Astrocyte (in vitro differentiated cells and primary cell): ENCODE measurements around the gene NETO2. TPM values are rescaled to one million over a fixed set of nuclear protein-coding genes. Genes with fewer than 3 reads are reported as not detected.

ENCODE experiments used
- DNase-seq: peaks from one replicate; pipeline ENCODE4 v3.0.0-alpha.2; 2010; ENCODE audit warnings: low read depth
- FAIRE-seq: peaks from 2 replicates; lab custom pipeline; 2011; peaks lifted over from hg19 to GRCh38; lab: Jason Lieb, UNC
- H2AFZ ChIP-seq: 2 replicates; pipeline ENCODE4 v1.6.0; 2012; ENCODE audit warnings: low read depth, low read length, inconsistent platforms
- H3K27ac ChIP-seq: 2 replicates; pipeline ENCODE4 v1.5.1; 2011; ENCODE audit warnings: low read depth, low read length, inconsistent platforms
- H3K27me3 ChIP-seq: 2 replicates; pipeline ENCODE4 v1.6.0; 2011; ENCODE audit warnings: low read length, inconsistent platforms; ENCODE audit not compliant: insufficient read depth
- H3K36me3 ChIP-seq: 2 replicates; pipeline ENCODE4 v1.5.1; 2011; ENCODE audit warnings: low read length, inconsistent platforms; ENCODE audit not compliant: insufficient read depth
- H3K4me1 ChIP-seq: 2 replicates; pipeline ENCODE4 v1.5.1; 2011; ENCODE audit warnings: low read length, inconsistent platforms; ENCODE audit not compliant: insufficient read depth
- H3K4me2 ChIP-seq: 2 replicates; pipeline ENCODE4 v1.6.0; 2012; ENCODE audit warnings: low read length, inconsistent platforms
- H3K4me3 ChIP-seq: 2 replicates; pipeline ENCODE4 v1.5.1; 2011; ENCODE audit warnings: low read depth, mild to moderate bottlenecking, low read length, inconsistent platforms; ENCODE audit not compliant: insufficient read depth
- H3K79me2 ChIP-seq: 2 replicates; pipeline ENCODE4 v1.6.0; 2012; ENCODE audit warnings: mild to moderate bottlenecking, low read length, inconsistent platforms; ENCODE audit not compliant: insufficient read depth
- H3K9ac ChIP-seq: 2 replicates; pipeline ENCODE4 v1.6.0; 2012; ENCODE audit warnings: mild to moderate bottlenecking, low read length, inconsistent platforms
- H3K9me3 ChIP-seq: 2 replicates; pipeline ENCODE4 v1.5.1; 2012; ENCODE audit warnings: low read depth, mild to moderate bottlenecking, low read length, inconsistent platforms; ENCODE audit not compliant: insufficient read depth
- H4K20me1 ChIP-seq: 2 replicates; pipeline ENCODE4 v1.6.0; 2012; ENCODE audit warnings: low read length, inconsistent platforms; ENCODE audit not compliant: insufficient read depth
- H3K27ac Mint-ChIP-seq: one replicate; pipeline ENCODE4 v1.8.0; 2021; ENCODE audit warnings: mild to moderate bottlenecking, mixed read lengths; ENCODE audit not compliant: unreplicated experiment
- H3K27me3 Mint-ChIP-seq: one replicate; pipeline ENCODE4 v1.8.0; 2021; ENCODE audit warnings: low read depth, mixed read lengths; ENCODE audit not compliant: unreplicated experiment
- H3K36me3 Mint-ChIP-seq: one replicate; pipeline ENCODE4 v1.8.0; 2021; ENCODE audit warnings: low read depth, mixed read lengths; ENCODE audit not compliant: unreplicated experiment
- H3K4me1 Mint-ChIP-seq: one replicate; pipeline ENCODE4 v1.8.0; 2021; ENCODE audit warnings: low read depth, mixed read lengths; ENCODE audit not compliant: unreplicated experiment
- H3K4me3 Mint-ChIP-seq: one replicate; pipeline ENCODE4 v1.8.0; 2021; ENCODE audit warnings: mild to moderate bottlenecking, moderate library complexity, mixed read lengths; ENCODE audit not compliant: unreplicated experiment
- H3K9me3 Mint-ChIP-seq: one replicate; pipeline ENCODE4 v1.8.0; 2021; ENCODE audit warnings: mild to moderate bottlenecking, mixed read lengths; ENCODE audit not compliant: unreplicated experiment
- CTCF ChIP-seq: IDR thresholded peaks from 2 replicates; pipeline ENCODE4 v1.5.1; 2011; ENCODE audit warnings: low read depth, mild to moderate bottlenecking, inconsistent platforms, low read length, moderate library complexity; ENCODE audit not compliant: insufficient read depth
- EZH2 ChIP-seq: IDR thresholded peaks from 2 replicates; pipeline ENCODE4 v1.6.1; 2012; ENCODE audit warnings: mild to moderate bottlenecking, low read length, inconsistent platforms; ENCODE audit not compliant: insufficient read depth
- total RNA-seq: library from RNA; stranded (reverse); gene quantifications from 2 replicates; pipeline ENCODE4 v1.2.1, GENCODE V29; 2021

NETO2 gene
- total RNA-seq, 1 donor from 2014 or later: 17.1 TPM

DNA sequence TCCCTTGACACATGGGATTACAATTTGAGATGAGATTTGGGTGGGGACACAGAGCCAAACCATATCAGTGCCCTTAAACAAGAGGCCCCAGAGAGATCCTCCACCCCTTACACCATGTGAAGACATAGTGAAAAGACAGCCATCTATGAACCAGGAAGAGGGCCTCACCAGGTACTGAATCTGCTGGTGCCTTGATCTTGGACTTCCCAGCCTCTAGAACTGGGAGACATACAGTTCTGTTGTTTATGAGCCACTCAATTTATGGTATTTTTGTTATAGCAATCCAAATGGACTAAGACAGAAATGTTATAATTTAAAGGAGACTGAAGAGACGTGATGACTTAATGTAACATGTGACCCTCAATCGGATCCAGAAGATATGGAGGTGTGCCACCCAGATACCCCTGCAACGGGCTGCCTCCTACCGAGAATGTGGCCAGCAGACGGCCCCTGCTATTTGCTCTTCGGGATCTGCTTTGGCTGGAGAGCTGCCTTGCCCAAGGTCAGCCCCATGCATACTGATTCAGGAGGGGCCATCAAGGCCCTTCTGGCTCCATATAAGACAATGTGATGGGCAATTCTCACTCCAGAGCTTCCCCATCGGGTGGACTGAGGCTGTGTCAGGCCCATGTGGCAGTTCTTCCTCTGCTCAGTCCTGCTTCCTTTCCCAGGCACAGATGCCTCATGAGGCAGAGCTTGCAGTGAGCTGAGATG lies 80.6 kb downstream of the NETO2 start:
- Histone ChIP-seq H3K4me1 (no peaks in the 10 kb centered on the region), H4K20me1 (no peaks in the 10 kb centered on the region)

DNA sequence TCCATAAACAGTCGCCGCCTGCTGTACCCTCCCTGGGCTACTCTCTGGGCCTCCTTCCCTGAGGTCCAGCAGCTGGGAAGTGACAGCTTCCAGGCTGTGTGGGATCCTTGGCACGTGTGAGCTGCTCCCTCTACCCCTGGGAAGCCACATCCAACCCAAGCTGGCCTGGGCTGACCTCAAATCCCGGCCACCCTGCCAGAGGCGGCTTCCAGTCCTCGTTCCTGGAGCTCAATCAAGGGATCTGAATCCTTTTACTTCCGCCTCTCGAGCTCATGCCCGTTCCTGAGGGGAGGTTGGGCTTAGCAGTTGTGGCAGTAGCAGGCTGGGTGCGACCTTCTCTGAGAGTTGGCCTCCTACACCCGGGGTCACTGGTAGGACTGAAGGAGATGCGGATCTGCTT lies 82.5 kb downstream of the NETO2 start:
- peaks cover 9% of the 10 kb centered on the region for H3K27me3 Mint-ChIP-seq
- peaks cover 4% of the 10 kb centered on the region for H4K20me1 ChIP-seq
- TF ChIP-seq EZH2: no peak
- no peak for TF ChIP-seq CTCF
- H3K4me3 ChIP-seq: no peak overlapping the region
- DNase-seq (no peak), FAIRE-seq (no peak)
- no peak overlapping the region for H3K4me2 ChIP-seq
- H3K4me3 Mint-ChIP-seq: no peak overlapping the region
- H3K4me1 Mint-ChIP-seq: no peaks in the 10 kb centered on the region
- peaks cover 5% of the 10 kb centered on the region for H3K9me3 Mint-ChIP-seq
- no peak overlapping the region for H2AFZ ChIP-seq
- no peaks in the 10 kb centered on the region for H3K27me3 ChIP-seq
- H3K4me1 ChIP-seq: no peaks in the 10 kb centered on the region
- H3K36me3 ChIP-seq: no peaks in the 10 kb centered on the region
- no peaks in the 10 kb centered on the region for H3K79me2 ChIP-seq
- peaks cover 1% of the 10 kb centered on the region for H3K36me3 Mint-ChIP-seq
- no peak overlapping the region for H3K9ac ChIP-seq
- H3K9me3 ChIP-seq: peaks cover 3% of the 10 kb centered on the region
- no peak overlapping the region for H3K27ac ChIP-seq
- no peak overlapping the region for H3K27ac Mint-ChIP-seq

More for the DNA sequence above, 80.6 kb downstream of the NETO2 start:
- Mint-ChIP-seq H3K4me3 (no peak overlapping the region), H3K36me3 (peaks cover 1% of the 10 kb centered on the region), H3K9me3 (peaks cover 5% of the 10 kb centered on the region), H3K27ac (no peak overlapping the region), H3K27me3 (peaks cover 12% of the 10 kb centered on the region), H3K4me1 (no peaks in the 10 kb centered on the region)
- Histone ChIP-seq H2AFZ (no peak overlapping the region), H3K36me3 (no peaks in the 10 kb centered on the region), H3K4me2 (no peak overlapping the region), H3K79me2 (no peaks in the 10 kb centered on the region), H3K27ac (no peak overlapping the region), H3K27me3 (no peaks in the 10 kb centered on the region), H3K9me3 (no peaks in the 10 kb centered on the region), H3K4me3 (no peak overlapping the region), H3K9ac (no peak overlapping the region)
- FAIRE-seq (no peak), DNase-seq (no peak)
- TF ChIP-seq EZH2 (no peak), CTCF (no peak)

DNA sequence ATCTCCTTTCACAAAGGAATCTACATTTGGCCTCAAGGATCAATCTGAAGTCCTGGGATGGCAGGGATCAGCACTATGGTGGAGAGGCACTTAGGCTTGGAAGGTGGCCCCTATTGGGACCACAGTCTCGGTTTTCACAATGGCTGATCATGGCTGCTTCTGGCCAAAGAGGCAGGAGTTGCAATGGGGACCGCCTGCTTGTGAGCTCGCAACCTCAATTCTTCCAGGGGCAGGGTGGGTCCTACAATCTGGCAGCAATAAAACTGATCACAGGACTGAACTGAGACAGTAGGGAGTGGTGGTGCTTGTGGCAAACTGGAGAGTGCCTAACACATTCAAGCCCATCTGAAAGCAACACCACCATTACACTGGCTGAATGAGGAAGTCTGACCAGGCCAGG lies 83.1 kb downstream of the NETO2 start:
- DNase-seq (no peak), FAIRE-seq (no peak)
- H3K4me3 Mint-ChIP-seq: no peak overlapping the region
- peaks cover 4% of the 10 kb centered on the region for H4K20me1 ChIP-seq
- H3K4me2 ChIP-seq: no peak overlapping the region
- H3K4me1 ChIP-seq: no peaks in the 10 kb centered on the region
- H3K27me3 ChIP-seq: no peaks in the 10 kb centered on the region
- no peaks in the 10 kb centered on the region for H3K36me3 ChIP-seq
- no peak overlapping the region for H3K9ac ChIP-seq
- TF ChIP-seq EZH2: no peak
- TF ChIP-seq CTCF: no peak
- peaks cover 5% of the 10 kb centered on the region for H3K9me3 Mint-ChIP-seq
- H3K79me2 ChIP-seq: no peaks in the 10 kb centered on the region
- peaks cover 7% of the 10 kb centered on the region for H3K27me3 Mint-ChIP-seq
- peaks cover 1% of the 10 kb centered on the region for H3K36me3 Mint-ChIP-seq
- H3K27ac Mint-ChIP-seq: no peak overlapping the region
- H3K9me3 ChIP-seq: peaks cover 3% of the 10 kb centered on the region
- no peaks in the 10 kb centered on the region for H3K4me1 Mint-ChIP-seq
- H3K4me3 ChIP-seq: no peak overlapping the region
- H2AFZ ChIP-seq: no peak overlapping the region
- H3K27ac ChIP-seq: no peak overlapping the region
